Gastrocnemius medialis (tissue), 4 donors: Measurements from ENCODE around the gene ARHGAP8.

Source experiments
- POLR2A ChIP-seq, 2 donors: fragments of 450-650 bp; IDR thresholded peaks; one replicate each; pipeline ENCODE4 v1.6.1; 2017; ENCODE audit warnings: antibody characterized with exemption in 2 of 2, mild to moderate bottlenecking in 2 of 2, moderate library complexity in 2 of 2
- TF ChIP-seq, protein P1 (sequence below), 5 experiments: fragments of 450-650 bp in 3 of 5; fragments of 200-600 bp in 2 of 5; sonication (generic) in 2 of 5; IDR thresholded peaks in 4 of 5; conservative IDR thresholded peaks in 1 of 5; 1 replicate in 4 of 5; 2 replicates in 1 of 5; pipeline ENCODE4 v1.5.1; 2016 to 2019; ENCODE audit warnings: antibody characterized with exemption in 5 of 5, mild to moderate bottlenecking in 3 of 5, moderate library complexity in 3 of 5

DNA sequence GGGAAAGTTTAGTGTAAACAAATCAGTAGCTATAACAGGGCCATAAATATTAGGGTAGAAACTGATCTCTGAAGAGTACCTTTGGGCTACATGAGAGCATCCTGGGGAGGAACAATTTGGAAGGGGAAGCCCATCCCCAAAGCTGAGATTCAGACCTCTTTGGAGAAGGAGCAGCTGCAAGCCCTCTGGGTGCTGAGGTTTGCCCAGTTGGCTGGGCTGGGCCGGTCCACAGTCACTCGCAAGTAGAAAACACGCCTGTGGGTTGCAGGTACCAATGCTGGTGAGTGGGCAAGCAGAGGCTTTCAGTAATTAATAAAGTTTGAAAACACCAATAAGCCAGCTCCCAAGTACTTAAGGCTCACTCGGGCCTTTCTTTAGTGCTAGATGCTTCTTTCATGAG lies 124.5 kb downstream of the ARHGAP8 start:
- TF ChIP-seq POLR2A (IDR thresholded peaks at IDR 0.05) = no peak
- TF ChIP-seq, protein P1, sequence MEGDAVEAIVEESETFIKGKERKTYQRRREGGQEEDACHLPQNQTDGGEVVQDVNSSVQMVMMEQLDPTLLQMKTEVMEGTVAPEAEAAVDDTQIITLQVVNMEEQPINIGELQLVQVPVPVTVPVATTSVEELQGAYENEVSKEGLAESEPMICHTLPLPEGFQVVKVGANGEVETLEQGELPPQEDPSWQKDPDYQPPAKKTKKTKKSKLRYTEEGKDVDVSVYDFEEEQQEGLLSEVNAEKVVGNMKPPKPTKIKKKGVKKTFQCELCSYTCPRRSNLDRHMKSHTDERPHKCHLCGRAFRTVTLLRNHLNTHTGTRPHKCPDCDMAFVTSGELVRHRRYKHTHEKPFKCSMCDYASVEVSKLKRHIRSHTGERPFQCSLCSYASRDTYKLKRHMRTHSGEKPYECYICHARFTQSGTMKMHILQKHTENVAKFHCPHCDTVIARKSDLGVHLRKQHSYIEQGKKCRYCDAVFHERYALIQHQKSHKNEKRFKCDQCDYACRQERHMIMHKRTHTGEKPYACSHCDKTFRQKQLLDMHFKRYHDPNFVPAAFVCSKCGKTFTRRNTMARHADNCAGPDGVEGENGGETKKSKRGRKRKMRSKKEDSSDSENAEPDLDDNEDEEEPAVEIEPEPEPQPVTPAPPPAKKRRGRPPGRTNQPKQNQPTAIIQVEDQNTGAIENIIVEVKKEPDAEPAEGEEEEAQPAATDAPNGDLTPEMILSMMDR (IDR thresholded peaks at IDR 0.05 in 4 of 5, conservative IDR thresholded peaks at IDR 0.05 in 1 of 5) = no peak
